Activated CD8-positive, alpha-beta T cell treated with anti-CD3 and anti-CD28 coated beads, Interleukin-2, amount 10 ng/mL, durations not matched to agents 7 days and 5 days (primary cell): ENCODE results near the gene AFDN. TPM values are rescaled to one million over a fixed set of nuclear protein-coding genes. Genes with fewer than 3 reads are reported as not detected.

ENCODE experiments used
- ATAC-seq: fragments of 150-1000 bp; cut with Tn5 transposase; one replicate; pipeline ENCODE4 v1.10.0; 2021; ENCODE audit warnings: moderate library complexity
- CTCF ChIA-PET: fragments of 350-600 bp; sonication (Branson Sonifier 250); formaldehyde crosslinking; loops from one replicate; lab custom pipeline; 2021; ENCODE audit warnings: antibody characterized with exemption; lab: Charles Lee
- POLR2A ChIA-PET: fragments of 350-600 bp; sonication (Branson Sonifier 250); formaldehyde crosslinking; loops from one replicate; lab custom pipeline; 2021; ENCODE audit warnings: antibody characterized with exemption; lab: Charles Lee
- DNase-seq: peaks from one replicate; pipeline ENCODE4 v3.0.0-alpha.2; 2020
- H3K27ac Mint-ChIP-seq: one replicate; pipeline ENCODE4 v1.8.0; 2021; ENCODE audit warnings: mild to moderate bottlenecking, mixed read lengths
- H3K27me3 Mint-ChIP-seq: one replicate; pipeline ENCODE4 v1.8.0; 2021; ENCODE audit warnings: low read depth, mixed read lengths
- H3K36me3 Mint-ChIP-seq: one replicate; pipeline ENCODE4 v1.8.0; 2021; ENCODE audit warnings: low read depth, mixed read lengths
- H3K4me1 Mint-ChIP-seq: one replicate; pipeline ENCODE4 v1.8.0; 2021; ENCODE audit warnings: low read depth, mixed read lengths
- H3K4me3 Mint-ChIP-seq: one replicate; pipeline ENCODE4 v1.8.0; 2021; ENCODE audit warnings: mild to moderate bottlenecking, mixed read lengths
- H3K9me3 Mint-ChIP-seq: one replicate; pipeline ENCODE4 v1.8.0; 2022; ENCODE audit warnings: mixed read lengths; ENCODE audit not compliant: insufficient read depth
- total RNA-seq, 2 experiments: library from RNA; stranded (reverse); gene quantifications; one replicate each; pipeline ENCODE4 v1.2.3, GENCODE V29; 2021

Gene AFDN
- total RNA-seq, 2 experiments from 2014 or later, result 20.9 to 24.2 TPM

- no peaks in the 10 kb centered on the region for H3K36me3 Mint-ChIP-seq
- H3K9me3 Mint-ChIP-seq, result no peaks in the 10 kb centered on the region
- H3K4me1 Mint-ChIP-seq, result no peaks in the 10 kb centered on the region
- DNase-seq, result no peak
- no peak overlapping the region for H3K4me3 Mint-ChIP-seq
- no peak overlapping the region for H3K27ac Mint-ChIP-seq
- ATAC-seq, result no peak
- ChIA-PET POLR2A (no interaction called here), CTCF (no interaction called here)
- no peaks in the 10 kb centered on the region for H3K27me3 Mint-ChIP-seq
Measured at GRCh38 chr6:167927246-167927645, 100.5 kb downstream of the AFDN start.

DNA sequence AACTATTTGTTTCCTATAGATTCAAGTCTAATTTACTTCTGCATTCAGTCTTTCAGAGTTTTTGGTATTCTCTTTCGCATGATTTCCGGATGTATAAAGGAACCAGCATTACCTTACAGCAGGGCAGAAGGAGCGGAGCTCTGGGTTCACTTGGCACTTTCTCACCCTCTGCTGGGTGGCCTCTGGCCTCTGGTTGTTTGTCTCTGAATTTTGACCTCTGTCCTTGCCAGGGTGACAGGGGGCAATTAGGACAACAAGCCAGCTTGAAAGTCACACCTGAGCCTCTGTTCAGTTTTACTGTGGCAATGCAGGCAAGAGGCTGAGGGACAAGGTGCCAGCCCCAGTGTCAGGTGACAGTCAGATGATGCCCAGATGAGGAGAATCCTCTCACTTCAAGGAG, 101.4 kb downstream of the AFDN start:
- ChIA-PET POLR2A (no interaction called here), CTCF (no interaction called here)
- Mint-ChIP-seq H3K4me3 (no peak overlapping the region), H3K4me1 (no peaks in the 10 kb centered on the region), H3K36me3 (no peaks in the 10 kb centered on the region), H3K27me3 (no peaks in the 10 kb centered on the region), H3K9me3 (no peaks in the 10 kb centered on the region), H3K27ac (no peak overlapping the region)
- no peak for ATAC-seq
- no peak for DNase-seq

GRCh38 chr6:167930295-167930694, 103.6 kb downstream of the AFDN start:
- no peak overlapping the region for H3K27ac Mint-ChIP-seq
- H3K4me3 Mint-ChIP-seq, result no peak overlapping the region
- no peak for ATAC-seq
- H3K4me1 Mint-ChIP-seq, result no peaks in the 10 kb centered on the region
- no peak for DNase-seq
- ChIA-PET POLR2A (no interaction called here), CTCF (no interaction called here)
- no peaks in the 10 kb centered on the region for H3K27me3 Mint-ChIP-seq
- H3K36me3 Mint-ChIP-seq, result no peaks in the 10 kb centered on the region
- no peaks in the 10 kb centered on the region for H3K9me3 Mint-ChIP-seq

GRCh38 chr6:167932468-167933276, 106.0 kb downstream of the AFDN start:
- ATAC-seq (no peak), DNase-seq (no peak)
- CTCF ChIA-PET, result no interaction called here
- POLR2A ChIA-PET, result no interaction called here
- no peaks in the 10 kb centered on the region for H3K27me3 Mint-ChIP-seq
- H3K4me3 Mint-ChIP-seq, result no peak overlapping the region
- no peaks in the 10 kb centered on the region for H3K4me1 Mint-ChIP-seq
- H3K27ac Mint-ChIP-seq, result no peak overlapping the region
- no peaks in the 10 kb centered on the region for H3K9me3 Mint-ChIP-seq
- H3K36me3 Mint-ChIP-seq, result no peaks in the 10 kb centered on the region

GRCh38 chr6:167933290-167933689, 106.6 kb downstream of the AFDN start:
- H3K9me3 Mint-ChIP-seq, result no peaks in the 10 kb centered on the region
- peaks cover 4% of the 10 kb centered on the region for H3K27me3 Mint-ChIP-seq
- H3K4me3 Mint-ChIP-seq, result no peak overlapping the region
- CTCF ChIA-PET, result no interaction called here
- DNase-seq (no peak), ATAC-seq (no peak)
- H3K4me1 Mint-ChIP-seq, result no peaks in the 10 kb centered on the region
- no peak overlapping the region for H3K27ac Mint-ChIP-seq
- no peaks in the 10 kb centered on the region for H3K36me3 Mint-ChIP-seq
- POLR2A ChIA-PET, result no interaction called here

DNA sequence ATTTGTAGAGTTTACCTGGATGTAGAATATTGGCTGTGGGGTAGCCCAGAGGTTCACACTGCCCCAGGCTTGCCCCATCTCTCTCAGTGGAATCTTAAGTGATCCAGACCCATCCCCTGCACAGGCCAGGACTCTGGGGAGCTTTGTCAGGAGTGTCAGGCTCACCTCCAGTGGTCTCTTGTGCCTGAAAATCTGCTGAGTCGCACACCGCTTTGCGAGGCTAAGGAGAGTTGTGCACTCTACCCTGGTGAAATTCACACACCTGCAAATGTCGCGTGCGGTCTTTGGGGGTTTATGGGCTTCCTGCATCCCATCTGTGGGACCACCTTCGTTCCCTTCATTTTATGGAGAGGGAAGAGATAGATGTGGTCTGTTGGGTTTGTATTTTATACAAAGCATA, 107.1 kb downstream of the AFDN start:
- DNase-seq, result no peak
- no peaks in the 10 kb centered on the region for H3K4me1 Mint-ChIP-seq
- ChIA-PET POLR2A (no interaction called here), CTCF (no interaction called here)
- H3K27ac Mint-ChIP-seq, result no peak overlapping the region
- no peaks in the 10 kb centered on the region for H3K9me3 Mint-ChIP-seq
- no peaks in the 10 kb centered on the region for H3K36me3 Mint-ChIP-seq
- peaks cover 7% of the 10 kb centered on the region for H3K27me3 Mint-ChIP-seq
- H3K4me3 Mint-ChIP-seq, result no peak overlapping the region
- no peak for ATAC-seq

GRCh38 chr6:167934426-167934864, 107.7 kb downstream of the AFDN start:
- no peaks in the 10 kb centered on the region for H3K9me3 Mint-ChIP-seq
- no peak for DNase-seq
- no peak overlapping the region for H3K4me3 Mint-ChIP-seq
- ChIA-PET POLR2A (no interaction called here), CTCF (no interaction called here)
- H3K36me3 Mint-ChIP-seq, result no peaks in the 10 kb centered on the region
- H3K27me3 Mint-ChIP-seq, result peaks cover 7% of the 10 kb centered on the region
- no peak for ATAC-seq
- H3K4me1 Mint-ChIP-seq, result no peaks in the 10 kb centered on the region
- no peak overlapping the region for H3K27ac Mint-ChIP-seq

GRCh38 chr6:167936051-167936450, 109.3 kb downstream of the AFDN start:
- Mint-ChIP-seq H3K27ac (no peak overlapping the region), H3K4me3 (no peak overlapping the region), H3K9me3 (no peaks in the 10 kb centered on the region), H3K36me3 (no peaks in the 10 kb centered on the region), H3K4me1 (no peaks in the 10 kb centered on the region), H3K27me3 (peaks cover 7% of the 10 kb centered on the region)
- POLR2A ChIA-PET, result no interaction called here
- ATAC-seq, result no peak
- CTCF ChIA-PET, result no interaction called here
- no peak for DNase-seq

GRCh38 chr6:167937301-167937700, 110.6 kb downstream of the AFDN start:
- Mint-ChIP-seq H3K4me1 (no peaks in the 10 kb centered on the region), H3K36me3 (no peaks in the 10 kb centered on the region), H3K9me3 (no peaks in the 10 kb centered on the region), H3K4me3 (no peak overlapping the region), H3K27ac (no peak overlapping the region), H3K27me3 (peaks cover 7% of the 10 kb centered on the region)
- ChIA-PET CTCF (no interaction called here), POLR2A (no interaction called here)
- DNase-seq, result no peak
- no peak for ATAC-seq

GRCh38 chr6:167937948-167938911, 111.5 kb downstream of the AFDN start:
- no peaks in the 10 kb centered on the region for H3K36me3 Mint-ChIP-seq
- ATAC-seq (no peak), DNase-seq (no peak)
- peaks cover 7% of the 10 kb centered on the region for H3K27me3 Mint-ChIP-seq
- H3K4me3 Mint-ChIP-seq, result no peak overlapping the region
- H3K27ac Mint-ChIP-seq, result no peak overlapping the region
- POLR2A ChIA-PET, result no interaction called here
- H3K4me1 Mint-ChIP-seq, result no peaks in the 10 kb centered on the region
- CTCF ChIA-PET, result interaction anchor here (0.7 kb wide), 1 partner anchor 671 kb away, joined by 3 read pairs; no protein-coding TSS in a partner anchor
- no peaks in the 10 kb centered on the region for H3K9me3 Mint-ChIP-seq

GRCh38 chr6:167941822-167942221, 115.1 kb downstream of the AFDN start:
- H3K36me3 Mint-ChIP-seq, result no peaks in the 10 kb centered on the region
- H3K27ac Mint-ChIP-seq, result no peak overlapping the region
- ChIA-PET CTCF (no interaction called here), POLR2A (no interaction called here)
- H3K4me1 Mint-ChIP-seq, result no peaks in the 10 kb centered on the region
- DNase-seq (no peak), ATAC-seq (no peak)
- peaks cover 7% of the 10 kb centered on the region for H3K27me3 Mint-ChIP-seq
- H3K4me3 Mint-ChIP-seq, result no peak overlapping the region
- no peaks in the 10 kb centered on the region for H3K9me3 Mint-ChIP-seq

DNA sequence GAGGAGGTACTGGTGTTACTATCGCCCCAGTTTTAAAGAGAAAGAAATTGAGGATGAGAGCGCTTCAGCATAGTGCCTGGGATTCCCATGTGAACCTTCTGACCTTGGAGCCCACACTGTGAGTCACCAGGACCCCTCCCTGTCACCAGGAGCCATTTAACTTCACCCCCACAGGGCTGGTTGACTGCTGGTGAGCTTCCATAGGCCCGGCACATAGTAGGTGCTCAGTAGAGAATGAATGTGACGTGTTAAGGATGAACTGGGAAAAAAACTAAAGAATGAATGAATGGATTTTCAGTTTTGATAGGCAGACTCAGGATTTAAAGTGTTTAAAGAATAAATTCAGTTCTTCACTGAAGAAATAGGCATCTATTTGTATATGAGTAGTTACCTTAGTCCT, 117.4 kb downstream of the AFDN start:
- ChIA-PET CTCF (no interaction called here), POLR2A (no interaction called here)
- Mint-ChIP-seq H3K36me3 (peaks cover 3% of the 10 kb centered on the region), H3K27me3 (no peaks in the 10 kb centered on the region), H3K9me3 (no peaks in the 10 kb centered on the region), H3K27ac (no peak overlapping the region), H3K4me1 (no peaks in the 10 kb centered on the region), H3K4me3 (no peak overlapping the region)
- DNase-seq (no peak), ATAC-seq (no peak)
